NCI-H1048 (cell line): ENCODE data around the gene PRCC.
"Not testable (repeated sequence)": the region's sequence is repeated elsewhere in the genome, so short reads cannot be mapped to it uniquely, and the experiment has no call there.

Experiments
- DNase-seq: peaks from one replicate; lab custom pipeline; 2025; lab: John Stamatoyannopoulos, UW

Gene PRCC

DNA sequence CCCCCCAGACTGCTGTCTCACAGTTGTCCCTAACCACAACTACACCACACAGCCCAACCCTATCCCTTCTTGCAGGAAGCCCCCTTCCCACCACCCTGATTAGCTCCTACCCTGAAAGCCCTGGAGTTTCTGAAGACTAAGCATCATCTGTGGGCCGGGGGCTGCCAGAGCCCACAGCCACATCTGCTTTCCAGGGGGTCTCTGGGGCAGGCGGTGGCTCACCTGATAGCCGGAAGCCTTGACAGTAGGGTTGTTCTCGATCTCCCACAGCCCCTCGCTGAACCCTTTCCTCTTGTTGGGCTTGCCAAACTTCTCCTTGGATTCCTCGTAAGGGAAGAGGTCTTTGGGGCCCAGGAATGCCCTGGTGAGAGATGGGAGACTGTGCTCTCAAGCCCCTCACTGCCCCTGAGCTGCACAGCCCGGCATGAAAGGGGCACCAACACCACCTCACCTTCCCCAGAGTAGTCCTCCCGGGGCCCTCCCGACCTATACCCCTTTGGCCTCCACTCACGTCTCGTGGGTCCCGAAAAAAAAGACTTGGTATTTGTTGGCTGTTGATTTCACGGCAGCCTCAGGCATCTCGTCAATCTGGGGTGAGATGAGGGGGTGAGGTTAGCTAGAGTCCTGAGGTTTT, 22.4 kb upstream of the PRCC start:
- no peak for DNase-seq

- DNase-seq, result no peak
Measured at GRCh38 chr1:156745881-156746280, 21.5 kb upstream of the PRCC start.

DNA sequence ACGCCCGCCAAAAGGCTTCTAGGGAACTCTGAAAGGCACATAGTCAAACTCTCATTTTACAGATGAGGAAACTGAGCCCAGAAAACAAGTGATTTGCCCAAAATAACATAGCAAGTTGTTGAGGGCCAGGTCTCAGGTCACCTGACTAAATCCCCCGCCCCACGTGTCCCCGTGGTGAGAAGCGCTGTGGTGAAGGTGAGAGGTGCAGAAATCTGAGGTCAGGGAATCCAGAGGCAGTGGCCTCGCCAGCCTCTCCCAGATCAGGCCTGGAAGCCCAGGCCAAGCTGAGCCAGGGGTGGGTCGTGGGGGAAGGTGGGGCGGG, 21.0 kb upstream of the PRCC start:
- DNase-seq, result no peak

GRCh38 chr1:156746728-156747631, 20.4 kb upstream of the PRCC start:
- DNase-seq, result peak; percentile 52

DNA sequence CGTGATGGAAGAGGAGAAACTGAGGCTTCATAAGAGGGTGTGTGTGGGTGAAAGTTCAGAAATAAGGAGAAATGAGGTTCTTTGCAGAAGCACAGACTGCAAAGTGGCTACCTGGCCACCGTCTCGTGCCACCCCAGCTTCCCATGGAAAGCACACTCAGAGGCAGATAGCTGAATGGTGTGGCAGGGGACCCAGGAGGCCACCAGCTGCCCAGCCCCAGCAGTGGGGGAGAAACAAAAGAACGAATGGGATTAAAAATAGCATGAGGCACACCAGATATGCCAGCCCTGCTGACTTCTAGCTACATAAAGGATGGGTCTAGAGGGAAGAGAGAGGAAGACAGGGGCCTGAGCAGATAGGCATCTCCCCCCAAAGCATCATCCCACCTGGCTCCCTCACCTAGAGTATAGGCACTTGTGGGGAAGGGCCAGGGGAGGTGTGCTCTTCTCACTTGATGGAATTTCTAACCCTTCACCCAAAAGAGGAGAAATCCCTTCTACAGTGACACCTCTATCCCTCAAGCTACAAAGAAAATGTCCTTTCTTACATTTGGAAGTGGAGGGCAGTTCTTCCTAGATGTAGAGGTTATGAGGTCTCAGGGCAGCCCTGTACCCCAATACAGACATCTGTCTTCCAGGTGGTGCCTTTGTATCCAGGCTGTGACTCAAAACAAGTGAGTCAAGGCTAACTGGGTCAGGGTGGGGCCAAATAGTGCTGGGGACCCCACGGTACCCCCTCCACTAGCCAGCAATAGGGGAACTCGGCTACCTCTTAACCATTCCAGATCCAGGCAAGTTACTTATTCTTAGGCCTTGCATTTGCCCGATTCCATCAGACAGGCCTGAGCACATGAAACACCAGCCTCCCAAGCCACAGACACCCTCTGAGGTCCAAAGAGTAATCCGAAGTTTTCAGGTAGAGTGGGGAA, 19.3 kb upstream of the PRCC start:
- DNase-seq, result no peak

- DNase-seq, result no peak
Measured at GRCh38 chr1:156748670-156749418, 18.5 kb upstream of the PRCC start.

DNA sequence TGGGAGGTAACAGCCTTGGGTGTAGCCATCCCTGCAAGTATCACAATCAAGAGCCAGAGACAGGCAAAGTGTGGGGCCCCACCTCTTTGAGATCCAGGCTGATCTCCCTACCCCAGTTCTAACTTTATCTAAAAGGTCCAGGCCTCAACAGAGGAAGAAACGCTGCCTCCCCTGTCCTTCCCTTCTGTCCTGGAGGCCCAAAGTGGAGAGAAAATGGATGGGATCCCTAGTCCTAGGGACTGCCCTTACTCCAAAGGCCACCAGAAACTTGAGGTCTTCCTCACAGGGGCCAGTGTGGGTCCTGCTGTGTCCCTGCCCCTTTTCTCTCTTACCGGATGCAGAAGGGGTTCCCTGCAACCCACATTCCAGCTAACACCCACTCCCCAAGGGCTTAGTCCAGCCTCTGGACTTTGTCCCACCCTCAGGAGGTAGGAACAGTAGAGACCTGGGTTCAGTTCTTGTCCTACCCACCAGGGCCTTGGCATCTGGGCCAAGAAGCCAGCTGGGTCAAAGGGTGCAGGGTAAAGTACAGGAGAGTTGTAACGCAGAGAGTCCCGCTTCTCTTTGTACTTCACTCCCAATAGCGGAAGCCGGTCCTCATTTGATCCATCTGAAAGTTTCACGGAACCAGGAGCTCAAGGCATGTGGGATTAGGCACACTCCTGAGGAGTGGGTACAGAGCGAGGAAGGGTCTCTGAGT, 17.8 kb upstream of the PRCC start:
- DNase-seq, result no peak

DNA sequence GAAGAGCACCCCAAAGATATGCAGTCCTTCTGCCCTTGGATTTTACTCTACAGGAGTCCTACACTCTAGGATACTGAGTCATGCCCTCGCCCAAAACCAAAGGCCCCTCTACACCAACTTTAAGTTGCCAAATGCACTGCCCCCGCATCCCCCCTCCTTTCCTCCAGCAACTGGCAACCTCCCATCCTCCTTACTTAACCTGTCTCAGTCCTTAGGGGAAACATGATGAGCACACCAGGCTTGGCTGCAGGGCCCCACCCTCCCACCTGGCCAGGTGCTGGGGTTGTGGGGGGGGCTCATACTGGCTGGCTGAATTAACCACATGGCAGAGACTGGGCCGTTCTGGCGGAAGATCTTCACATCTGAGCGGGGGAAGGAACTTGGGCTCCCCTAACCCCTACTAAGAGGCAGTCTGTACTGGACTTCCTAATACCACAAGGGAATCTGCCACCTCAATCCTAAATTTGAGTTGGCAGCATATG, 17.1 kb upstream of the PRCC start:
- DNase-seq, result no peak

- no peak for DNase-seq
Measured at GRCh38 chr1:156750711-156751450, 16.5 kb upstream of the PRCC start.

GRCh38 chr1:156751451-156751756, 15.9 kb upstream of the PRCC start, which contains the start of gene HDGF:
Gene HDGF (minus strand): TSS chr1:156751675. CDS start chr1:156751429, 246 bp downstream.
- no peak for DNase-seq

DNA sequence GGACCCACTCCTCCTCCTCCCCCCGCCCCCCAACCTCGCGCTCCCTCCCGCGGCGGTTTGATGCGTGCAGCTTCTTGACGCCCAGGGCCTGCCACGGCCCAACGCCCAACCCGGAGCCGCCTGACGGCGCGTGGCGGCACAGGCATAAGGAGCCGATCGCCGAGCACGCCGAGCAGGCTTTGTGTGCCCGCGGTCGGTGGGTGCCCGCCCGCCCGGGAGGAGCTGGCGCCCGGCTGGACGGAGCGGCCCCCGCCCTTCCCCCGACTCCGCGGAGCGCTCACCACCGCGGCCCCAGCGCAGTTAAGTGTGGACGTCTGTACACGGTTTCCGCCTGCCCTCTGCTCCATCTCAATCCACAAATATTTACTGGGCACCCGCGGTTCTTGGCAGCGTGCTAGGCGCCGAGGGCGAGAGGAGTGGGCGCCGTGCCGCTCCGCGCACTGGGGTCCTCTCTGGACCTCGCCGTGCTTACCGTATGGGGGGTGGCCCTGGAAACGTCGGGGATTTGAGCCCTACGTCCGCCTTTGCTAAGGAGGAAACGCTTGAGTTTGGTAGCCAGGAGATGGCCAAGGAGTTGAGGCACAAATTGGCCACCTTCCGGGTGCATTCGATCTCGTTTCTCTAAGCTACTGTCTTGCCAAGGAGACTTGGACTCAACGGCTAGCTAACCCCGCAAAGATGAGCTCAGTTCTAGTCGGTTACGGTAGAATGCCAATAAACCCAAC, 15.4 kb upstream of the PRCC start:
- DNase-seq, result peak; percentile 94

GRCh38 chr1:156752843-156753482, 14.4 kb upstream of the PRCC start:
- DNase-seq, result no peak

GRCh38 chr1:156754219-156754618, 13.1 kb upstream of the PRCC start:
- DNase-seq, result no peak

DNA sequence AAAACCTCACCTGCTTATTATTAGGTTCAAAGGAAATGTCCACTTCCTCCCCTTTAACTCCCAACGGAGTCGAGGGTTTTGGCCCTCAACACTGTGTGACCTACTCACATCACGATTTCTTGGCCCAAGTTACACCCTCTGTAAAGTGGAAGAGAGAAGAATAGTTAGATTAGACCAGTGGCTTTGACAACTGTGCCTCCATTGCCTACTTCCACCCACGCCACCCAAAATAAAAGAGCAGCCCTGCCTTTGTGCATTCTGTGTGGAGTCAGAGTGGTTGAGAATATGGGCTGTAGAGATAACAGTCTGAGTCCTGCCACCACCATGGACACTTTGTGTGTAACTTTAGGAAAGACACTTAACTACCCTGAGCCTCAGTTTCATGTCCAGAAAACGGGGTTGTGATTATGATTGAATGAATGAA, 11.8 kb upstream of the PRCC start:
- DNase-seq, result no peak

DNA sequence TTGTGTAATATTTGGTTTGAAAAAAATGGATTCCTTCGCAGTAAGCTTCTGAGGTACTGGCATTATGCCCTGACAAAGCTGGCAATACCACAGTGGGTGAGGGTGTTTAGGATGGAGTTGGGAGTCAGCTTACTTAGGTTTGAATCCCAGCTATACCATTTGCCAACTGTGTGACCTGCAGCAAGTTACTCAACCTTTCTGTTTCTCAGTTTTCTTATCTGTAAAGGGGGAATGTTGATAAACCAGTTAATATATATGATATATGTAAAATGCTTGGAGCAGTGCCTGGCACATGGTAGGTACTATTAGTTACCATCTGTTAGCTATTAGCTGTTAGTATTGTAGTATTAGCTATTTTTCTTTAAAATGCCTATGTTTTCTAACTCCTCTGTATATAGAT, 11.0 kb upstream of the PRCC start:
- DNase-seq, result no peak

DNA sequence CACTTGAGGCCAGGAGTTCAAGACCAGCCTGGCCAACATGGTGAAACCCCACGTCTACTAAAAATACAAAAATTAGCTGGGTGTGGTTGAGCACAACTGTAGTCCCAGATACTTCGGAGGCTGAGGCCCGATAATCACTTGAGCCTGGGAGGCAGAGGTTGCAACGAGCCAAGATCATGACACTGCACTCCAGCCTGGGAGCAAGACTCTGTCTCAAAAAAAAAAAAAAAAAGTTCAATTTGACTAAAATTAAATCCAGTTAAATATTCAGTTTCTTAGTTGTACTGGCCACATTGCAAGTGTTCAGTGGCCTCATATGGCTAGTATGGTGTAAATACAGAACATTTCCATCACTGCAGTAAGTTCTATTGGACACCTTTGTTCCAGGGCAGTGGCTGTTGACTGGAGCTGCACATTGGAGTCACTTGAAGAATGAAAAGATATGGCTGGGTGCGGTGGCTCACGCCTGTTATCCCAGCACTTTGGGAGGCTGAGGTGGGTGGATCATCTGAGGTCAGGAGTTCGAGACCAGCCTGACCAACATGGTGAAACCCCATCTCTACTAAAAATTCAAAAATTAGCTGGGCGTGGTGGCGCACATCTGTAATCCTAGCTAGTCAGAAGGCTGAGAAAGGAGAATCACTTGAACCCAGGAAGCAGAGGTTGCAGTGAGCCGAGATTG, 9.6 kb upstream of the PRCC start:
- DNase-seq, result not testable (repeated sequence)

DNA sequence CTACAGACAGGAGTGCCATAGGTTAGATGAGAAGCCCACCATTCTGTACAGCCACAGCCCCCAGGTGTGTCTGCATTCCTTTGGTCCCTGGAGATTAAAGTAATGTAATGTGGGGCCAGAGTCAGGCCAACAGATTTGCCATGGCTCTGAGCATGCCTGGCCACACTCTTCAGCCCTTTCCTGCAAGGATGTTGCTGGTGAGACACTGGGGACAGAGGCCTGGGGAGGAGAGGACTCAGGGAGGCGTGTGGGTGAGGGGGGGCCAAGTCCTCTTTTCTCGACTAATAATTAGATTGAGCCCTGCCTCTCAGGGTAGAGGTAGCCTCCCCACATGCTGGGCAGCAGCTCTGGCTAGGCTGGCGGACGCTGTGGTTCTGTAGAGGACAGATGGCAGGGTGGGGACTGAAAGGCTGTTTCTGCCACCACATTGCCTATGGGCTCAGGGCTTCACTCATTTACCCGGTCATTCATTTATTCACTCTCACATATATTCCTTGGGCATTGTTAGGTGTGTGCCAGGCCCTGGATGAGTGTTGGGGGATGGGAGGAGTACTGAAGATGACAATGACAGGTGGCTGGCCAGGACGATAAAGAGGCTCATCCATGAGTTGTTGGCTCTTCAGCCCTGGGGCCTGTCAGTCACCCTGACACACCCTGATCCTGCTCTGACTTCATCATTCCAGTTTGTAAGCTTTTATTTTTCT, 7.1 kb upstream of the PRCC start:
- DNase-seq, result no peak

DNA sequence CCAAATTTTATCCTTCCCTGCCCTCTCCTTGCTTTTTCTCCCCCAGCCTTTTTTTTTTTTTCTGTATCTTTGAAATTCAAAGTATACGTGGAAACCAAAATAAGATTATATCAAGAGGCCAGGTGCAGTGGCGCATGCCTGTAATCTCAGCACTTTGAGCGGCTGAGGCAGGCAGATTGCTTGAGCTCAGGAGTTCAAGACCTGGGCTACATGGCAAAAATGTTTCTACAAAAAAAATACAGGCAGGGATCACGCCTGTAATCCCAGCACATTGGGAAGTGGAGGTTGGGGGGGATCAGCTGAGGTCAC, 6.6 kb upstream of the PRCC start:
- no peak for DNase-seq
